GM18526 (cell line): ENCODE results near the gene ATP11A.

Experiments used
- POLR2A ChIP-seq: IDR thresholded peaks from 3 replicates; pipeline ENCODE4 v1.6.1; 2011; ENCODE audit not compliant: insufficient read length; ENCODE audit errors: extremely low read depth

The ATP11A gene

DNA sequence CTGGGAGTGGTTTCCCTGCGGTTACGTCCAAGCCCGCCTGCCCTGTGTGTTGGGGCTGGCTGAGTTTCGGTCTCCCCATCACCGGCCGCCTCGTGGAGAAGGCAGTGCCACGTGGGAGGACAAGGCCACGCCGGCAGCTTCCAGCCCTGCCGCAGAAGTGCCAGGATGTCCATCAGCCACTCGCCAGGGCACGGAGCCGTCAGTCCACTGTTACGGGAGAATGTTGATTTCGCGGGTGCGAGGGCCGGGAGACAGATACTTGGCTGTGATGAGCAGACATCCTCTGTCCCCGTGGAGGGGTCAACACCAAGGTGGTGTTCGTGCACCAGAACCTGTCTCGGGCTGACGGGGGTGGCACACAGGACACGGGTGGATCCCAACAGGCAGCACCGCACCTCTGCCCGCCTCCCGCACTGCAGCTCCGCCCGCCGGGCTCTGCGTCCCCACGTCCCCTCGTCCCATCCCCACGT, 192.8 kb downstream of the ATP11A start:
- no peak for TF ChIP-seq POLR2A

DNA sequence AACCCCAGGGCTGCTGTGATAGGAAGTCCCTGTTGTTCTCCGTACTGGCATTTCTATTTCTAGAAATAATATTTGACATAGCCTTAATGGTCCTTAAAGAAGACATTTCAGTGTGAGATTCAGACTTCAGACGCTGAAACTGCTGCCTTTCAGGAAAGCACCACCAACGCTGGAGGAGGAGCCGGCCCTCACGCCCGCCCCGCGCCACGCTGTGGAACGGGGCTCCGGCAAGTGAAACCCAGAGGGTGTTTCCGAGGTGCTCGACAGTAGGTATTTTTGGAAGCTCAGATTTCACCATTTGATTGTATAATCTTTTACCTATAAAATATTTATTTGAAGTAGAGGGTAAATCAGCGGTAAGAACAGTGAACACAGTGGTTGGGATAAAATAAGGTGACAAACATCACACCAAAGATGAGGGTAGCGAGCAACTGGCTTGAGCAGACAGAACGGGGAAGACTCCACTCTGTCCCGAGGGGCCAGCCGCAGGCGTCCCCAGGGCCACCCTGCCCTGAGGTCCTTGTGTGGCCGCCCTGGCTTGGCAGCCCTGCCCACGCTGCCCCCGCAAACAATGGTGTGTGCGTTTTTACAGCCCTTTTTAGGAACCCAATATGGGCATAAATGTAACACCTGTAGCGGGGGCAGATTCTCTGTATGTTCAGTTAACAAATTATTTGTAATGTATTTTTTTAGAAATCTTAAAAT, 193.6 kb downstream of the ATP11A start:
- no peak for TF ChIP-seq POLR2A

DNA sequence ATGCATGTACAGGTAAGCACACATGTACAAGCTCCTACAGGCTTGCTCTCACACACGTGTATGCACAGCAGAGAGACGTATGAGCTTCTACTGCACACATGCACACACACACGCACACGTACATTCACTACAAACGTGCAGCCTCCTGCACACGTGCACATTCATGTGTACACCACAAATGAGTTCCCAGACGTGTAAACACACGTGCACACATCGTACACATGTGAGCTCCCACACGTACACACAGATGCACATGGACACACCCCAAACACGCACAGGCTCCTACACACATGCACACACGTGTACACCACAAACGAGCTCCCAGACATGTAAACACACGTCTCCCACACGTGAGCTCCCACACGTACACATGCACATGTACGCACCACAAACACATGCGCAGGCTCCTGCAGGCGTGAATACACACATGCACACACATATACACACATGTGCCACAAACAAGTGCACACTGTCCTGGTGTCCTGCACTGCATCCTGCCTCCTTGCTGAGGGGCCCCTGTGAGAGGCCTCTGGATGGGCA, 195.5 kb downstream of the ATP11A start:
- no peak for TF ChIP-seq POLR2A

DNA sequence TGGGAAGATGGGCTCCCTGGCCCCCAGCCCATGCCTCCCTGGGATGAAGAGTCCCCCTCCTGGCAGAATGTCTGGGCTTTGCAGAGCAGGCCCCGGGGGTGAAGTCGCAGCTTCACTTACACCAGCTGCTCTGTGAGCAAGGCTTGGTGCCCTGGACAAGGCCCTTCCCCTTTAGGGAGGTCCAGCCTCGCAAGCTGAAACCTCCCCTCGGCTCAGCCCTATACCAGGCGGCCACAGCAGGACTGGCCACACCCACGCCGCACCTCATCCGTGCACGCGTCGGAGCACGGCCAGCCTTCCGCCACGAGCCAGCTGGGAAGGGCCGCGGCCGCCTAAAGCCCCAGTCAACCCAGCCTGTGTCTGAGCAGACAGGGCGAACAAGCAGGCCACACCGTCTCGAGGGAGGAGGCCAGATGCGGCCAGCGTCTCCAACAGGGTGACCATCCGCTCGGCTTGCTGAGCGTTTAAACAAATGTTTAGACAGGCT, 196.0 kb downstream of the ATP11A start:
- TF ChIP-seq POLR2A = no peak

DNA sequence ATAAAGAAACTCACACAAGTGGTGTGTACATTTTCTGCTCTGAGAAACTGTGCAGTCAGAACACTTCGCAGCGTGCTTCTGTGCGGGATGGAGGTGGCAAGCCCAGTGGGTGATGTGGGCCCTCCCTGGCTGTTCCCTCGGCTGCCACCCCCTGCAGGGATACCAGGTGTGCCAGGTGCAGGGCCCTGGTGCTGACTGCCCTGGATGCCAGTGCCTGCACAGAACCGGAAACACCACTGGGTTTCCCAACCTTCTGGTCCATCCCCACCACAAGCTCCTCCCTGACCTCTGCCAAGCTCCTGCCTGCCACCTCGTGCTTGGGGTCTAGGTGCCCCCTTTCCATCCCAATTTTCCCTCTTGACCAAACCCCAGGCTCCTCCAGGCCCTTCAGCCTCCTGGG, 197.3 kb downstream of the ATP11A start:
- no peak for TF ChIP-seq POLR2A

DNA sequence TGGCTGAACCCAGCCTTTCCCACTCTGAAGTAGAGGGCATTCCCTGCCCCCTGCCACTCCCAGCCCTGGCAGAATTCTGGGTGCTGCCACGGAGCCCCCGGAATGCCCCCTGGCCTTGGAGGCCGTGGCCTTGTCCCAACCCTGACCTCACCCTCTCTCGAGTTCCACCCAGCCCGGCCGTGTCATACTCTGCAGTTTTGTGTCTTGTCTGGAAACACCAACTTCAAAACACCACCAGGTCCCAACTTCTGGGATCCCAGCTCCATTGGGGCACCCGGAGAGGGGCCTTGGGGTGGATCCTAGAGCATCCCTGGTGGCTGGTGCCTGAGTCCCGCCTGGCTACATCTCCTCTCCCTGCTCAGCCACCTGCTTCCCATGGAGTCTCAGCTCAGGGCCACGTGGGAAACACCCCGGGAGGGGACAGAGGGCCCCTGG, 197.7 kb downstream of the ATP11A start:
- TF ChIP-seq POLR2A = no peak

DNA sequence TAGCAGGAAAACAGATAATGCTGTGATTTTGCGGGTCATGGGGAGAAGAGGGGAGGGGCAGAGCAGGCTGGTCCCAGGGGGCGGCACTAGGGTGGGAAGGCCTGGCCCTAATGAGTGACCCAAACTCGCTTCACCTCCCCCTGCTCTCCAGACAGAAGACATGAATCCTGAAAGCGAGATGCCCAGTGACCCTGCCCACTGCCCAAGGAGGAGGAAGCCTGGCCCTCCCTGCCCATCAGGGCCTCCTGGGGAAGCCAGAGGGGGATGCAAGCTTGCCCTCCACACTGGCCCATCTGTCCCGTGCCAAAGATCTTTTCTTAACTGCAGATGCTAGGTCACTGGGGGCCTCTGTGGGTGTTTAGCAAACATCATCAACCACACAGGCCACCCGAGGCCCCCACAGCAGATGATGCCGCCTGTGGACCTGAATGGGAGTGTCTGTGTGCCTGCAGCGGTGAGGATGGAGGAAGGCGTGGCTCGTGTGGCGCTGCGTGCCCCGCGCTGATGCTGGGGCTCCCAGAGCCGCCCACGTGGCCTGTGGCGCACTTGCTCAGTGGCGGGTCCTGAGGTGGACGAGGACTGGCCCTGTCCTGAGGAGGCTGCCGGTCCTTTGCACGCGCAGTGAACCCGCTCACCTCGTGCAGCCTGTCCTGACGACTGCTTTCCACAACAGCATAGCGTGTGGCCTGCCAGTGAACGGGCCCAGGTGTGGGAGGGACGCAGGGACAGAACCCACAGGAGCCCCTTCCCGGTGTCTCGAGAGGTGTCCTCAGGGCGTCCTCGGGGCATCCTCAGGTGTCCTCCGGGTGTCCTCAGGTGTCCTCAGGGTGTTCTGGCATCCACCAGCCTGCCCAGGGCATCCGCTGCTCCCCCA, 198.6 kb downstream of the ATP11A start:
- no peak for TF ChIP-seq POLR2A

DNA sequence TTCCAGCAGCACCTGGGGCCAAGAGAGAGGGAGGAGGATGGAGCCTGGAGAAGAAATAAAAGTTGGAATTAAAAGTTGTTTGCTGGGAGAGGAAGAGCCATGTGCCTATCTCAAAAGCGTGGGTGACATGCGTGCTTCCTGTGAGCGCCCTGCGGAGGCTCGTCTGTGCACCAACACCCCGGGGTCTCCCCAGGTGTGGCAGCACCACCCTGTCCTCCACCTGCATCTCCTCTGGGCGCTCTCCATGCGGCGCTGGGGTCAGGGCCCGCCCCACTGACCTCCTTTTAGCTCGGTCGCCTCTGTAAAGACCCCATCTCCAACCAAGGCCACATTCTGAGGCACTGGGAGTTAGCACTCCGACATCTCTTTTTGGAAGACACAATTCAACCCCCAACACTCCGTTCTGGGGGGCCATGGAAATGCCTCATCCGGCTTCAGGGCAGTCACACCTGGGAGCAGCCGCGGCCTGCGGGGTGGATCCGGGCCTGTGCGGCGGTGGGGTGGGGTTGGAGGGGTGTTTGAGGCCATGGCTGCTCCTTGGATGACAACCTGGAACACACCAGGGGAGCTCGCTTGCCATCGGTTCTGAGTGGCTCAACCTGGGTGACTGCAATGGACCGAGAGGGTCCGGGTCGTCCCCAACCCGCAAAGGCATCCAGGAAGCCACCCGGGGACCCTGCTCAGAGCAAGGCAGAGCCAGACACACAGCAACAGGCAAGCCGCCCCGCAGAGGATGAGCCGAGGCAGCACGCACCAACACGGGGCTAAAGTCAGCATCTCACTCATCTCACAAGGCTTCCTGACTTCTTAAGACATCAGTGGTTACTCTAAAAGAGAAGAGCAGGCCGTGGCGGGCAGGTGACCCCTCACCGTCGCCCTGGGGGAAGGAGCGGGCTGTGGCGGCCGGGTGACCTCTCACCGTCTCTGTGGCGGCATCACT, 199.8 kb downstream of the ATP11A start:
- no peak for TF ChIP-seq POLR2A

DNA sequence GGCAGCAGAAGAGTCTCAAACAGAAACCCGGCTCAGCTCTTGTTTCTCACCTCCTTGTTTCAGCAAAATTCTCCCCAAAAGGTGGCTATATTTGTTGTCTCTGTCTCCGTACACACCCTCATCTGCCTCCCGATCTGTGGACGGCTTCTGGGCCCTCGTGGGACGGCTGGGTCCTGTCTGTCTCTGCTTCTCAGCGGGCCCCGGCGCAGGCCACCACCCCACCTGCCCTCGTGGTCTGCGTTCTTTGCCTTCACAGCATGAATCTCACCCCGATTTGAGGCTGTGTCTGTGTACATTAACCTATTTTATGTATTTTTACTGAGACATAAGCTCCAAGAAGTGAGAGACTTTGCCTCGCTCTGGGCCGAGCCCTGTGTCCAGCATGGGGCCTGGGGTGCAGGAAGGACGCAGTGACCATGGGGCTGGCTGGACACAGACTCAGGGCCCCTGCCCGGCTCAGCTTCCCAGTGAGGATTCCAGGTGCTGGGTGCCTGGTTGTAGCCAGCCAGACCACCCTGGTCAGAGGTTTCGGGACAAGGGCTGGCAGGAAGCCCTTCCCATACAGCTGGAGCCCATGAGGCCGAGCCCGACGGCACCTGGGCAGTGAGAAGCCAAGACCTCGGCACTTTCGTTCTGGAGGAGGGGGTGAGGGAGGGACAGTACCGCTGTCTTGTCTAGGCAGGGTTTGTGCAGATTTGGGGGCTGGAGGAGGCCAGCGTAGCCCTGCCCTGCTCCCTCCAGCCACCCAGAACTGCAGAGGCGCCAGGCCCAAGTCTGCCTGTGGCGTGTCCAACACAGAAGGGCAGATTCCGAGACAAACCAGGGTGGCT, 200.7 kb downstream of the ATP11A start:
- TF ChIP-seq POLR2A = no peak

DNA sequence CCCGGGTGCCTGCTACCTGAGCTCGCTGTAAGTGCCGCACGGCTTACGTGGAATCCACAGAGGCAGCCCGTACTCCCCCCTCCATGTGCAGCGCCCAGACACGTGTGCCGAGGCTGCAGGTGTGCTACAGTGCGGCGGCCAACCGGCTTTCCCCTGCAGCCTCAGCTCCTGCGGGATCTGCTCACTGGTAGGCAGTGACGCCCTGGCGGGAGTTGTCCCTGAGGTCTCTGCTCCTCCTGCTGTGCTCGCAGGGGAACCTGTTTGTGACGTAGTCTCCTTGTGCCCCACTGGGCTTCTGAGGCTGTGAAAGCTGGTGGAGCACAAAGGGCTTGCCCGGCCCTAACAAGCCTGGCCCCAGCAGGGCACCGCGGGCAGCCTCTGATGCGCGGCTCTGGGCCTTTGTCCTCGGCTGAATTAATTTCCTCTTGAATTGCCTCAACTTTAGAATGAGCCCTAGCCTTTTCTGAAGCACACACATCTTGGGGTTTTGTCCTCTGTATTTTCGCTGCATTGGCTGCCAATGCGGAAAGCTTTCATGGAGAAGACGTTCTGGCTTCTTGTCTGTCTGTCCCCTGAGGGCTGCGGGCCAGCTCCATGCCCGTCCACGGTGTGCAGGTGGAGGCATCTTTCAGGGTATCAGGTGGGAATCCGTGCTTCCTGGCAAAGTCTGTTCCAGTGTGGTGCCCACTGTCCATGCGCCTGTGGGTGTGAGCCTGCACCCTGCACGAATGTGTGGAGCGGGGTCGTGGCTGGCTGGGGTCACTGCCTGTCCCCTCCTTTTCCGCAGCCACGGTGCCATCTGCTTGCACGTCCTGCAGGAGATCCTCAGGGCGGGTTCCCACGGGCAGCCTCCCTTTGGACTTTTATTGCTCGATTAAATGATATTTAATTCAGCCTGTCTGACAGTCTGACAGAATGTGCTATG, 201.9 kb downstream of the ATP11A start:
- no peak for TF ChIP-seq POLR2A

DNA sequence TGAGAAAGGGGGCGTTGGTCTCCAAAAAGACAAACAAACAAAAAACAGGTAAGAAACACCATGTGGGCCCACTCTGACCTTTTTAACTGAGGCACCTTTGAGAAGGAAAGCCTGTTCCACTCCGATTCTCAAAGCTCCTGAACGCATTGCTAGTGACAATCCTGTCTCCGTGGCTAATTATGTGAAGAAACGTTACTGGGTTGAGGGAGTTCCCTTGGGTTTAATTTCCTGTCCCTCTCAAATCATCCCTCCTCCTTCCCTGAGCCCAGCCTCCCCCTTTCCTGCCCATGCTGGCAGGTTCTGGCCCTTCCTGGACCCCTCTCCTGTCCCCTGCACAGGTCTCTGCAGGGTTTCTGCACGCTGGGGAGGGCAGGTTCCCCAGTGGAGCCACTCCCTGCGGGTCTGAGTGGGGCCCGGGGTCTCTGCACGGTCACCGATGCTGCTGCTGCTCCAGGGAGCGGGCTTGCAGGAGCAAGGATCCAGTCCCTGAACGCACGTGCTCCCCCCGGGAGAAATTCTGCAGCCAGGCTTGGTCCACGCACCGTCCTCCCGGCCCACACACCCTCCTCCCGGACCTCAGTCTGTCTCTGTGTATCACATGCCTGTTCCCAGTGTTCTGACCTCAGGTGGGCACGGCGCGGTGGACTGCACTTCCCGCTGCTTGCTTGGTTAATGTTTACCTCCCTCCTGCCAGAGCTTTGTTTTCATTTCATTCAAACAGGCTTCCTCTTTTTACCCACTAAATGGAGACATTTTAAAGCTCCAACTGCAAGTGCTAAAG, 202.8 kb downstream of the ATP11A start:
- no peak for TF ChIP-seq POLR2A

DNA sequence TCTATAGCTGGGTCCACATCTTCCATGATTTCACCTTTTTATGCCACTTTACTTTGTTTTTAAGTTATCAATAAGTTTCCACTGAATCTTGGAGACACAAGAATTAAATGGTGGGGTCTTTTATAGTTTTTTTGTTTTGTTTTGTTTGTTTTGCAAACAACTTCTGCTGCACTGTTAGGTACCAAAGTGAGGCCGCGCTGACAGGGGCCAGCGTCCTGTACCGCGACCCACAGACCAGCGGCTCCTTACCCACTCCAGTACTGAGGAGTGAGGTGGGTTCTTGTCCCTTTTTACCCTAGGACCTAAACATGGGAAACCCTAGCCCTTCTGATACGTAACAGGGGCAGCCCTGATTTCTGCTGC, 203.3 kb downstream of the ATP11A start:
- TF ChIP-seq POLR2A = no peak
